HG03139 (cell line): Measurements from ENCODE around the gene CYBC1.

Experiments used
- ATAC-seq: cut with Tn5 transposase; IDR thresholded peaks from one replicate; pipeline ENCODE4 v1.9.1; 2021; ENCODE audit not compliant: unreplicated experiment

CYBC1 gene

DNA sequence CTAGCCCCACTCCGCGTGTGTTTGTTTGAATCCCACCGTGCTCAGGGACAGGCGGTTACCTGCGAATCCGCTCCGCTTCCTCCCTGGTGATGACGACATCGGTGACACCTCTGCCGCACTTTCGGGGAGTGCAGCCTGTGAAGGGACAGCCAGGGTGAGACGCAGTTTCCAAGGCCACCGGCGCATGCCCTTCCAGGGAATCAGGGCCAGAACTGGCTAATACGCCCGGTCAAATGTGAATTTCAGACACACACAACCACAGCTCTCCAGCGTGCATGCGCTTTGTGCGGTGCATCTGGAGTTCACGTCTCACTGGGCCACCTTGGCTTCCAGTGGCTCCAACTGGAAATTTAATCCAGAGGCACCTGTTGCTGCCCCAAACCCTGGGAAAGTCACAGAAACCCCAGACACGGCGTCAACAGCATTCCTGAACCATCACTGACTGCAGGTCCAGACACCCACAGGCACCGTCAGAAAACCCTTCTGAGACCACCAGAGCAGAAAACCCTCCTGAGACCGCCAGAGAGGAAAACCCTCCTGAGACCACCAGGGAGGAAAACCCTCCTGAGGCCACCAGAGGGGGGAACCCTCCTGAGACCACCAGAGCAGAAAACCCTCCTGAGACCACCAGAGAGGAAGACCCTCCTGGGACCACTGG, 39.0 kb downstream of the CYBC1 start:
- no peak for ATAC-seq

DNA sequence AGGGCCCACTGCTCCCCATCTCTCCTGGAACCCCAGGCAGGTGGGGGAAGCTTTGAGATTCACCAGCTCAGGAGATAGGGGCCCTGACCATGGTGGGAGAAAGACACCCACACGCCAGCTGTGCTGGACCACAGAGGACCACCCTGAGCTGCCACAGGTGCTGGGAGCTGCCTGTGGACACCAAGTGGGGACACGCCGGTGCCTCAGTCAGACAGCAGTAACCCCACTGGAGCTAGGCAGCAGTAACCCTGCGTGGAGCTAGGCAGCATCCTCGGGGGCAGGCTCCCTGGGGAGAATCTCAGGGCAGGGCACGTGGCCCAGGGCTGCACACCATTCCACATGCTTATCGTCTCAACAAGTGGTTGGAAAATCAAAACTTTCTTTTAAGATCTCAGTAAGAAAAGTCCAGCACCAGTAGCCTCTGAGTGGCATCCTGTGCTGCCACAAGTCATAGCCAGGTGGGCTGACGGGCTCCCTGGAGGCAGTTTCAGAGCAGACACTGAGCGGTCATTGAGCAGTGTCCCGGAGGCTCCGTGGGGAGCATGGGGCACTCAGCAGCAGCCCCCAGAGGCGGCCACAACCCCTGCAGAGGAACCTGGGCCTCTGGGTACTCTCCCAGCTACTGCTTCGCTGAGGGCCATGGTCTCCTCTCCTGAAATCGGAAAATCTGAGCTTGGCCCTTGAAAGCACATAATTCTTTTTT, 40.4 kb downstream of the CYBC1 start:
- ATAC-seq, result no peak

DNA sequence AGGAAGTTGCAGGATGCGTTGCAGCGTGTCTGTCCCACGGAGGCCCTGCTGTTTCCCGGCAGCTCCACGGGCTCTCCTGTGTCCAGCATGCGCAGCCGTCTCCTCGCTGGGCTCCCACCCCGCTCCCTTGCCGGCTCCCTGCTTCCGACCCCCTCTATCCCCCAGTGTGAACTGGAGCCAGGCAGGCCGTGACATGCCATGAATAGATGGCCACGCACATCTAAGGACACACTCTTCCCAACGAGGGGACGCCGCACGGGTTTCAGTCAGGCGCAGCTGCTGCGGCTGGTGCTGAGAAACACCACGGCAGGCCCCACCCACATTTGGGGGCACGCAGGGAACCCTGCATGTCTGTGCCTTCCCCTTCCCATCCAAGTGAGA, 41.6 kb downstream of the CYBC1 start:
- no peak for ATAC-seq

DNA sequence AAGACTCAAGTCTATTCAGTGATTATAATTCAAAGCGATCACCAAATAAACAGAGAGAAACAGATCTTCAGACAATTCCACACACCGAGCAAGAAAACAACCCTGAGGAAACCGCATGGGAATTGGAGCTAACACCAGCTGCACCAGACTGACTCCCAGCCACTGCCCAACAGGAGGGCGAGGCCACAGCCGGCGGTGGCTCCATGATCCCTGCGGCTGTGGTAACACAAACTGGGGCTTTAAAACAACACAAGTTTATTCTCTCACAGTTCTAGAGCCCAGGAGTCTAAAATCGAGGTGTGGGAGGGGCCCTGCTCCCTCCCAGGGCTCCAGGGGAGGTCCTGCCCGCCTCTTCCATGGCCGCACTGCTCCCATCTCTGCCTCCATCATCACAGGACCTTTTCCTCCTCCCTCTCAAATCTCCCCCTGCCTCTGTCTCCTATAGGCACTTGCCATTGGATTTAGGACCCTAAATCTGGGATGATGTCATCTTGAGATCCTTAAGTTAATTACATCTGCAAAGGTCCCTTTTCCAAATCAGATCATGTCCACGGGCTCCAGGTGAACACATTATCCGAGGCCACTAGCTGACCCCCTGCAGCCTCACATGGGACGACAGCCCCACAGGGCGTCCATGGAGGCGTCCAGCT, 42.1 kb downstream of the CYBC1 start:
- no peak for ATAC-seq

DNA sequence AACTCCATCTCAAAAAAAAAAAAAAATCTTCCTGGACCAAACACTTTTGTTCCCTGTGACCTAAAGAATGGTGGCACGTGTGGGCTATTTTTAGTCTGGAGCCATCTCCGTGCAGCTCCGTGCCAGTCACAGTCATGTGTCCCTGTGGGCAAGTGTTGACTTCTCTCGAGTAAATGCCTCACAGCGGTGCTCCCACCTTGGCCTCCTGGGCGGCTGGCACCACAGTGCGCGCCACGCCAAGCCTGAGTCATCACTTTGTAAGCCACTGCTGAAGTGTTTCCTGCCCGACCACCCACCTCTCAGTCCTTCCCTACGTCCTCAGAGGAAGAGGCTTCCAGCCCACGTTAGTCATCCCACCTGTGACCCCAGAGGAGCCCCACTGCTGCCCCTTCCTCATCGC, 43.3 kb downstream of the CYBC1 start:
- ATAC-seq, result no peak

DNA sequence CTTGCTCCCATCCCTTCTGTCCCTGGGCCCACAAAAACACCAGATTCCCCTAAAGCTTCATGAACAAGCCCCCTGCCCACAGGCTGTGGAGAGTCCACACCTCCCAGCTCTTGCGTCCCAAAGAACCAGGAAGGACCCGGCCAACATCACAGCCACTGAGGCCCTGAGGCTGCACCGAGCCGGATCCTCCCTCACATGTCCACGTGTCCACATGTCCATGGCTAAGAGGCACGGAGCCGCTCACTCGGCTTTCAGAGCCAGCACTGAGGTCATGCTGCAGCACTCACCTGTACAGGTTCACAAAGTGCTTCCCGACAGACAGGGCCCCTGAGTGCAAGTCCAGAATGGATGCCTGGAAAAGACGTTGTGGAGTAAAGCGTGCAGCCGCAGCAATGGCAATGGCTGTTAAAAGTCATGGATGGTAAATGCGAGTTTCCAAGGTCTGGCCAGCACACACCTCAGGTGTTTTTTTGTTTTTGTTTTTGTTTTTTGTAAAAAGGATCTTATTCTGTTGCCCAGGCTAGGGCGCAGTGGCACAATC, 44.4 kb downstream of the CYBC1 start:
- ATAC-seq, result no peak

DNA sequence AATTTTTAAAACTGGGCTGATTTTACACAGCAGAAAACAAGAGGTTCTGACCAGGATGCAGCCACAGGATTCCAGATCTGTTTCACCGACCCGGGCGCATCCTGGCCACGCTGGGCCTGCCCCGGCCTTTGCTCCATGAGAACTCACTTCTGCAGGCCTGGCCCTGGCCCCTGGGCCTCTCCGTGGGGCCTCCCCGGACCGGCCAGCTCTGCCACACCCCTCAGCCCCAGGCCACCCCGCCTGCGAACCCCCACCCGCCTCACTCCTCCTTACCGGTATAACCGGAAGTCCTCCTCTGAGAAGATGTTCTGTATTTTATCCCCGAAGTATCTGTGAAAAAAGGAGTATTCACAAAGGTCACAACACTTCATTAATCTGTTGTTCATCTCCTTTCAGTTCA, 45.5 kb downstream of the CYBC1 start:
- ATAC-seq, result no peak

DNA sequence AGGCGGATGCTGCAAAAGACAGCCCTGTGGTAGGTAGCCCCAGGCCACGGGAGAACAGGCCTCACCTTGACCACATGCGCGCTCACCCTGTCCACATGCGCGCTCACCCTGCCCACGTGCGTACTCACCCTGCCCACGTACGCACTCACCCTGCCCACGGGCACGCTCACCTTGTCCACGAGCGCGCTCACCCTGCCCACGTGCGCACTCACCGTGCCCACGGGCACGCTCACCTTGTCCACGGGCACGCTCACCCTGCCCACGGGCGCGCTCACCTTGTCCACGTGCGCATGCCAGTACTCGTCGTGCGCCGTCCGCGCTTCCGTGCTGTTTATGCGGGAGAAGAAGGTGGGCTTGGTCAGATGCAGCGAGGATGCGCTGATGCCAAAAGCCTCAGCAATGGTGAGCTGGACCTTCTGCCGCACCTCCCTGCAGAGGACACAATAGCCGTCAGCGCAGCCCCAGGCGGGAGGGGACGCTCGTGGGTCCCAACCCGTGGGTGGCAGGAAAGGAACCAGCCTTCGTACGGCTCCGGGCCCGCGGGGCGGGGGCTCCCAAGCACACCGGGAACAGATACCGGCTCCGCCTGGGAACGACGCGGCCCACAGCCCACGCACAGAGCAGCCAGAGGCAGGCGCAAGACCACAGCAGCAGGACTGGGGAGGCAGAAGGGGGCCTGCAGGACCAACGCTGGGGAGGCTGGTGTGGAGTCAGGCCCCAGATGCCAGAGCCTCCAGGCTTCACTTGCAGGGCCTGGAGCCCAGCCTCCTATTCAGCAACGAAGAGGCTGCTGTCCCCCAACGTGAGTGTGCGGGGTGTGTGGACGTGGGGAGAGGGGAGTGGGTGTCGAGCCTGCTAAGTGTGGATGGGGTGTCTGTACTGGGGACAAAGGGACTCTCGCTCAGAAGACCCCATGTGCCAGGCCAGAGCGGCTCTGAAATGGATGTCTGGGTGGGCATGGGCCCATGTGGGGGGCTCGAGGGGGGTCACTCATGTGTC, 46.6 kb downstream of the CYBC1 start:
- ATAC-seq, result no peak

DNA sequence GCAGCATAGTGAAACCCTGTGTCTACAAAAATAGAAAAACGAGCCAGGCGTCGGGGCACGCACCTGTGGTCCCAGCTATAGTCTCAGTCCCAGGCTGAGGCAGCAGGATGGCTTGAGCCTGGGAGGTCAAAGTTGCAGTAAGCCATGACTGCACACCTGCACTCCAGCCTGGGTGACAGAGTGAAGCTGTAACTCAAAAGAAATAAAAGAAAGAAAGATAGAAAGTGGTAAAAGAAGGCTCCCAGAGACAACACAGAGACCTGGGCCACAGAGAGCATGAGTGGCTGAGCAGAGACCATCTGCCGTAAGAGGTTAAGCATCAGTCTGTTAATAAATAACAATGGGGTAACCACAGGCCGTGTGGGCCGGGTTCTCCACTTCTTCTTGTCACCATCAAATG, 47.7 kb downstream of the CYBC1 start:
- ATAC-seq, result peak; percentile 75

DNA sequence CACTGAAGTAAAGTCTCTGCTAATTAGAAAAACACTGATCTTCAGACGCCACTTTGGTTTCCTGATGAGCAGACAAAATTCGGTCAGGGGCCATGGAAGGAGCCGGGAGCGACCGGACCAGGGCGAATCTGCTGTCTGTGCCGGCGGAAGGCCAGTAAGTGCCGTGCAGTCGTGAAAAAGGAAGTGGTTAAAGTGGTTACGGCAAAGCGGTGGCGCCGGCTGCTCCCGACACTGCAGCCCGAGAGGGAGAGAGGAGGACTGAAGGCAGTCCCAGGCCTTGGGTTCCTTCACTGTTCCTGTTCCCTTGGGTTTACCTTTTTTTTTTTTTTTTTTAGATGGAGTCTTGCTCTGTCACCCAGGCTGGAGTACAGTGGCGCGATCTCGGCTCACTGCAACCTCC, 49.7 kb downstream of the CYBC1 start:
- ATAC-seq, result no peak

DNA sequence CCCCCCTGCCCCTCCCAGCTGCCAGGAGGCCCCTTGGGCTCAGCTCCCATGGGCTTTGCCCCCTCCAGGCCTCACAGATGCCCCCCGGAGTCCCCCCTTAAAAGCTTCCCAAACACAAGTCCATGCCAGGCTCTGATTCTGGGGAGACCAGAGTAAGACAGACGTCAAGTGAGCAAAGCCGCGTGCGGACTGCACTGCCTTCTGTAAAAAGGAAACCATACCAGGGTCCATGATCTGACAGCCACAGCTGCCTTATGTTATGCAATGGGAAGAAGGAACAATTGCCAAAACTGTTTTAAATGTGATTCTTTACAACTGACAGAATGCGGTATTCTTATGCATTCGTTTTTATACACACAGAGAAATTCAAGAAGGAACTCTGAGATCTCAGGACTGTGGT, 50.3 kb downstream of the CYBC1 start:
- ATAC-seq, result no peak

DNA sequence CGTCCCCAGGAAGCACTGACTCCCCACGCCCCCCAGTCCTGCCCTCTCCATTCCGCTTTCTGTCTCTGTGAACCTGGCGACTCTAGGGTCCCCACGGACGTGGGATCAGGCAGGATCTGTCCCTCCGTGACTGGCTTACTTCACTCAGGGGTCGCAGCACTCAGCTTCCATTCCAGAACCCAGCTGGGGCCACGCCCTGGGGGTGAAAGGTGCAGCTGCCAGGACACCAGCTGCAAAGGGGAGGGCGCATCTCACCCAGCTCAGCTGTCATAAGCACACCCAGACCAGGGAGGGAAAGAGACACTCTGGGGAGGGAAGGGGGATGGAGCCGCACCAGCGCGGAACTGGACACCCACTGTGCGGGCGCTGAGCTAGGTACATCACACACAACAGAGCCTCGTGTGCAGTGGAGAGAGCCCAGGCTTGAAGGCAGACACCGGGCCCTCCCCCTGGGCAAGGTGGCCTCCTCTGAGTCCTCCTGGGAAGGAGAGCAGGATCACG, 50.9 kb downstream of the CYBC1 start:
- ATAC-seq, result no peak

DNA sequence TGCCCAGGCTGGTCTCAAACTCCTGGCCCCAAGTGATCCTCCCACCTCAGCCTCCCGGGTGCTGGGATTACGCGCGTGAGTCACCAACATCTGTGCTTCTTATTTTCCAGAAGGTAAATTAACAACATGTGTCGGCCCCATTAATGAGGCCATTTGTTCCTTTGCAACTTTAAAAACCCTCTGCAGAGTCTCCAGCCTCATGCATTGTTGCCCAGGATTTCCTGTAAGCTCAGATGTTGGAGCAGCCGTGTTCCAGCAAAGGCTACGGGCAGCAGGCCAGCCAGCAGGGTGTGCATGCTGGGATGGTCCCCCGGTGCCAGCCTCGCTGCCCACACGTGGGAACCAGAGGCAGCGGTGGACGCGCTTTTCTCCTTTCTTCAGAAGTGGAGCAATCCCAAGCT, 51.5 kb downstream of the CYBC1 start:
- no peak for ATAC-seq

DNA sequence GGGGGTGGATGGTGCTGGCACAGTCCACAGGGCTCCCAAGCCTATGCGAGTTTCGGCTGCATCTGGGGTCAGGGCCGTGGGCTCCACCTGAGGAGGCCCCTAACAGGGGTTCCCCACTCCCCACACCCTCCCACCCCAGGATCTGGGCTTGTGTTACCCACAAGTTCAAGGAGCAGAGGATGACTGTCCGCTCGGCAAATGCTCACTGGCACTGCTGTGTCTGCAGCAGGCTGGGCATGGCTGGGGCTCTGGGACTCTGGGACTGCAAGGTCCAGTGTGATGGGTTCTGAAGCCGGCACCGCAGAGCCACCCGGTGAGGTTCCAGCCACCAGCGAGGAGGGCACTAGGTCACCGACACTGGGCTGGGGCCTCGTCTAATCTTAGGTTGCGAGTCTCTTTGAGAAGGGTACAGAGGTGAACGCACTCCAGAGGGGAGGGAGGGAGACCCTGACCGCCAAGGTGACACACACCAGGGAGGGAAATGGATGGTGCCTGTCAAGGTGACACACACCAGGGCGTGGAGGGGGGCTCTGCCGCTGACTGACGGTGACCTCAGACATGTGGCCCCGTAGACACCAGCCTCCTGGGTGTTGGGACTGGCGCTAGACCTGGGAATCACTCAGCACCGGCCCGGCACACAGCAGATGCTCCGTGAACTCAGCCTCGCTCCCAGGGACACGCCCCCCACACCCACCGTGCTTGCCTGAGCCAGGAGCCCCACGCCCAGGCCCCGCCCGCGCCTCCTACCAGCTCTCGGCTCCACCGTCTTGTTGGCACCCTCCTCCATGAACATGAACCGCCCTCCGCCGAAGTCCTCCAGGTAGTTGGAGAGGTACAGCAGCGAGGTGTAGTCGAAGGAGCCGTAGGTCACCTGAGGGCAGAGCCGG, 52.9 kb downstream of the CYBC1 start:
- no peak for ATAC-seq

DNA sequence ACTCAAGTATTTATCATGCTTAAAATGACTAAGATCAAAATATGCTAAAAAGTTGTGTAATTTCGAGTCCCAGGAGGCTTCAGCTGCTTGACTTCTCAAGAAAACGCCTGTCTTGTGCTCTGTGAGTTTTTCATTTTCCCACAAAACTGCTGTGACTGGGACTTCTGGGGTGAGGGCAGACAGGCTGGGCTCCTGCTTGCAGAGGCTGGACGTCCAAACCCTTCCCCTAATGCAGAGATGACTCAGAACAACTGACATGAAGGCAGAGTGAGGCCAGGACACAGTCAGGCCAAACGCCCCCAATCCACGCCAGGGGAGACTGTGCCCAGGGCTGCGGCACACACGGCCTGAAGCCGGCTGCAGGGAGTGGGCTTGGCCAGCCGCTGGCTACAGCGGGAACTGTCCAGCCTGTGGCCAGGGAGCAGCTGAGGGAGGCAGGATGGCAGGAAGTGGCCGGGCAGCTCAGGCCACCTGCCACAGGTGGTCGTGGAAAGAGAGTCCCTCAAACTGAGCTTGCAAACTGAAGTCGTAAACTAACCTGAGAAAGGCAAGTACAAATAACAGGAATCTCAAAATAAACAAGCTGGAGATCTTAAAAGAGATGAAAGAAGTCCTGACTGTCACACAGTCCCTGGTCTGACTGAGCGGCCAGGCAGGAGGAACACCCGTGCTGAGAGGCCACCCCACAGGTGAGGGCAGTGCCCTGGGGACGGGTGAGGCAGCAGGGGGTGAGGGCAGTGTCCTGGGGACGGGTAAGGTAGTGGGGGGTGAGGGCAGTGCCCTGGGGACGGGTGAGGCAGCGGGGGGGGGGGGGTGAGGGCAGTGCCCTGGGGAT, 53.7 kb downstream of the CYBC1 start:
- no peak for ATAC-seq

DNA sequence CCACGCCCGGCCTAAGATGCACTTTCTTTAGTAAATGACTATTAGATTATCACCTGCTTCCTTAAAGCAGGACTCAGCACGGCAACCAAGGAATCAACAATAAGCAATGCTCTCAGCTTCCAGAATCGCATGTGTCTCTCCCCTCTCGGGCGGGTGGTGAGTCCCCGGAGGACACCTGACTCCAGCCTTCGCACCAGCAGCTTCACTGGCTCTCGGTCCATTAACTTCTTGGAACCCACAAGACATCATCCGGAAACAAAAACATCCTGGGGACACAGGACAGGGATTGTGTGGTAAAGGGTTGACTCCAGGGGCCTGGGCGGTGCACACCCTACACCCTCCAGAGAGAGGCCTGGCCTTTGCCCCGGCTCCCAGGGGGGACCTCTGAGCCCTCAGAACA, 56.3 kb downstream of the CYBC1 start:
- no peak for ATAC-seq

DNA sequence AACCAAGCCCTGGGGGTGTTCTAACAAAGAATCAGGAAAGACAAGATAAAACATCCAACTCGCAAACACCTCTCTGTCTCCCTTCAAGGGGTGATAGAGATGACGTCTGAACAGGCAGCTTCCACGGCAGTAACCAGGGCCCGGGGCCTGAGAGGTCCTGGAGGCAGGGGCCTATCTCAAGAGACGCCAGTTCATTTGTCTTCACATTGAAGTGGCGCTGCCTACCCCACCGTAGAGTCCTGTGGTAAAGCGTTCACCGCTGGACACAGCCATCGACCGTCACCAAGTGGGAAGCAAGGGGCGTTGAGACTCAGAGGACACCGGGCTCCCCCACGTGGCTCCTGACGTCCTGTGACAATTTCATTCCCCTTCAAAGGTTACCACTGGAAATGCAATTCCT, 57.6 kb downstream of the CYBC1 start:
- ATAC-seq, result no peak
